Ammon's horn (tissue), 1 donor: ENCODE data around the gene TDRD9.
"Not testable (repeated sequence)": the region's sequence is repeated elsewhere in the genome, so short reads cannot be mapped to it uniquely, and the experiment has no call there.

ENCODE experiments used
- DNase-seq: peaks from one replicate; pipeline ENCODE4 v3.0.0-alpha.2; 2016; ENCODE audit warnings: low spot score

The TDRD9 gene, protein sequence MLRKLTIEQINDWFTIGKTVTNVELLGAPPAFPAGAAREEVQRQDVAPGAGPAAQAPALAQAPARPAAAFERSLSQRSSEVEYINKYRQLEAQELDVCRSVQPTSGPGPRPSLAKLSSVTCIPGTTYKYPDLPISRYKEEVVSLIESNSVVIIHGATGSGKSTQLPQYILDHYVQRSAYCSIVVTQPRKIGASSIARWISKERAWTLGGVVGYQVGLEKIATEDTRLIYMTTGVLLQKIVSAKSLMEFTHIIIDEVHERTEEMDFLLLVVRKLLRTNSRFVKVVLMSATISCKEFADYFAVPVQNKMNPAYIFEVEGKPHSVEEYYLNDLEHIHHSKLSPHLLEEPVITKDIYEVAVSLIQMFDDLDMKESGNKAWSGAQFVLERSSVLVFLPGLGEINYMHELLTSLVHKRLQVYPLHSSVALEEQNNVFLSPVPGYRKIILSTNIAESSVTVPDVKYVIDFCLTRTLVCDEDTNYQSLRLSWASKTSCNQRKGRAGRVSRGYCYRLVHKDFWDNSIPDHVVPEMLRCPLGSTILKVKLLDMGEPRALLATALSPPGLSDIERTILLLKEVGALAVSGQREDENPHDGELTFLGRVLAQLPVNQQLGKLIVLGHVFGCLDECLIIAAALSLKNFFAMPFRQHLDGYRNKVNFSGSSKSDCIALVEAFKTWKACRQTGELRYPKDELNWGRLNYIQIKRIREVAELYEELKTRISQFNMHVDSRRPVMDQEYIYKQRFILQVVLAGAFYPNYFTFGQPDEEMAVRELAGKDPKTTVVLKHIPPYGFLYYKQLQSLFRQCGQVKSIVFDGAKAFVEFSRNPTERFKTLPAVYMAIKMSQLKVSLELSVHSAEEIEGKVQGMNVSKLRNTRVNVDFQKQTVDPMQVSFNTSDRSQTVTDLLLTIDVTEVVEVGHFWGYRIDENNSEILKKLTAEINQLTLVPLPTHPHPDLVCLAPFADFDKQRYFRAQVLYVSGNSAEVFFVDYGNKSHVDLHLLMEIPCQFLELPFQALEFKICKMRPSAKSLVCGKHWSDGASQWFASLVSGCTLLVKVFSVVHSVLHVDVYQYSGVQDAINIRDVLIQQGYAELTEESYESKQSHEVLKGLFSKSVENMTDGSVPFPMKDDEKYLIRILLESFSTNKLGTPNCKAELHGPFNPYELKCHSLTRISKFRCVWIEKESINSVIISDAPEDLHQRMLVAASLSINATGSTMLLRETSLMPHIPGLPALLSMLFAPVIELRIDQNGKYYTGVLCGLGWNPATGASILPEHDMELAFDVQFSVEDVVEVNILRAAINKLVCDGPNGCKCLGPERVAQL (N-terminal part only)

DNA sequence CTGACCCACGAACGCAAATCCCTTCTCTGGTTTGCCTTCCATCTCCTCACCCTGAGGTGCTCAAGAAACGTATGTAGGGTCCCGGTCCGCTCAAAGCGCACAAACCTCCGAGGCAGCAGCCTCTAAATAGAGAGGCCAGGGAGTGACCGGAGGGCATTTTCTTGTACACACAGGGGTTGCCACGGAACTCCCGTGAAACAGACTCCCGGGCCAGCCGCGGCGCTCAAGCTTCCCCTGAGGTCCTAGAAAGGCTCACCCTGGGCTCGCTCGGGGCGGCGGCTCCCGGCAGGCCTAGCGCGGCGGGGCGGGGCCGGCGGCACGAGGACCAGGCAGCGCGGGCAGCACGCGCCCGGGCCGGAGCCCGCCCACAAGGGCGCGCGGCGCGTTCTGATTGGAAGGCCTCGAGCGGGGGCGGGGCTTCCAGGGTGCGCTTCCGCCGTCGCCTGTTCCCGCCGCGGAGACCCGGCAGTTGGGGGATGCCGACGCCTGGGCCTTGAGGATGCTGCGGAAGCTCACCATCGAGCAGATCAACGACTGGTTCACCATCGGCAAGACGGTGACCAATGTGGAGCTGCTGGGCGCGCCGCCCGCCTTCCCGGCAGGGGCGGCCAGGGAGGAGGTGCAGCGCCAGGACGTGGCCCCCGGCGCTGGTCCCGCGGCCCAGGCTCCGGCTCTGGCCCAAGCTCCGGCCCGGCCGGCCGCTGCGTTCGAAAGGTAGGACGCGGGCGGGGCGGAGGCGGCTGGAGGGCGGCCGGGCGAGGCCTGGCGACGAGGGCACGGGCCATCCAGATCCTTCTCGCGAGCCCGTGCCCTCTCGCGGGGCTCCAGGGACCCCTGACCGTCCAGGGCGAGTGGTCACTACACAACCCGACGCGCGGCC lies at the start of gene TDRD9:
TDRD9 (plus strand) TSS at position 446 of the 880 bp plus-strand sequence; CDS start at position 500, 54 bp downstream.
- no peak for DNase-seq

DNA sequence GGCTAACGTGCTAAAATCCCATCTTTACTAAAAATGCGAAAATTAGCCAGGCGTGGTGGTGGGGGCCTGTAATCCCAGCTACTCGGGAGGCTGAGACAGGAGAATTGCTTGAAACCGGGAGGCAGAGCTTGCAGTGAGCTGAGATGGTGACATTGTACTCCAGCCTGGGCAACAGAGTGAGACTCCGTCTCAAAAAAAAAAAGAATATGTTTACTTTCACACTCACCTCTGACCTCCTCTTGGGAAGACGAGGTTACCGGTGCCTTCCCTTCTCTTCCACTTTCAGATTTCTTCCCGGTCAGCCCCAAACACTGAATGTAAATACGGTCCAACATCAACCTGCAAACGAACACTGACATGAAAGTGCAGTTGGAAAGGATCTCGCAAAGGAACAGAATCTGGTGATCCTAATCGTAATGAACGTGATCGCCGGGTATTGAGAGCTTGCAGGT lies 49.1 kb upstream of the TDRD9 start:
- no peak for DNase-seq

DNA sequence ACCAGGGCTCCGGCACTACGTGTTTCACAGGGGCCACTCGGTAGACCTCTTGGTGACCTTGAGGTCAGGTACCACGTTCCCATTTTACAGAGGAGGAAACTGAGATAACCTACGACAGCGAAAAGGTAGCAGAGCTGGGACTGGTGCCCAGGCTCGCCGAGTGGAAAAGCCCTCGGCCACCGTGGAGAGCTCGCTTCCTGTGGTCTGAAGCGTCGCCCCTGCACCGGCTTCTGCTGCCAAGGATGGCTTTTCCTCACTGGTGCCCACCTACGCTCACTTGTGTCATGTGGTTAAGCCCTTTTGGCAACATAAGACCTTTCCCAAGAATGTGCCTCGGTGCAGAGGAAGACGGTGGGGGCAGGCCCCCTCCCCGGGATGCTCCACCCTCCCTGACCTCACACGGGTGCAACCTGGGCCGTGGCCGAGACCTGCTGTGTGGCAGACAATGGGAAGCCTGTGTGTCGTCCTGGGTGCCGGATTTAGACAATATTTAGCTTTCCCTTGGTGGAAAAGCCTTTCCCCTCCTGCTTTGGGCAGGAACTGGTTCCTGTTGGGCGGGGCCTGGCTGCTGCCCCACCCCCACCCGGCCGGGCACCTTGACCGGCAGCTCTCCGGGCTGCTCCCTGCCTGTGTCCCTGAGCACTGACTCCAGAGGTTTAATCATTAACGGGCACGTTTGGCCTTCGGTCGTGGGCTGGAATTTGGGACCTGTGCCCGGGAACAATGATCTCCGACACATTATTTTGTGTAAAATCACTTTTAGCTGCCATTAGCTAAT lies 48.5 kb upstream of the TDRD9 start:
- DNase-seq = no peak

DNA sequence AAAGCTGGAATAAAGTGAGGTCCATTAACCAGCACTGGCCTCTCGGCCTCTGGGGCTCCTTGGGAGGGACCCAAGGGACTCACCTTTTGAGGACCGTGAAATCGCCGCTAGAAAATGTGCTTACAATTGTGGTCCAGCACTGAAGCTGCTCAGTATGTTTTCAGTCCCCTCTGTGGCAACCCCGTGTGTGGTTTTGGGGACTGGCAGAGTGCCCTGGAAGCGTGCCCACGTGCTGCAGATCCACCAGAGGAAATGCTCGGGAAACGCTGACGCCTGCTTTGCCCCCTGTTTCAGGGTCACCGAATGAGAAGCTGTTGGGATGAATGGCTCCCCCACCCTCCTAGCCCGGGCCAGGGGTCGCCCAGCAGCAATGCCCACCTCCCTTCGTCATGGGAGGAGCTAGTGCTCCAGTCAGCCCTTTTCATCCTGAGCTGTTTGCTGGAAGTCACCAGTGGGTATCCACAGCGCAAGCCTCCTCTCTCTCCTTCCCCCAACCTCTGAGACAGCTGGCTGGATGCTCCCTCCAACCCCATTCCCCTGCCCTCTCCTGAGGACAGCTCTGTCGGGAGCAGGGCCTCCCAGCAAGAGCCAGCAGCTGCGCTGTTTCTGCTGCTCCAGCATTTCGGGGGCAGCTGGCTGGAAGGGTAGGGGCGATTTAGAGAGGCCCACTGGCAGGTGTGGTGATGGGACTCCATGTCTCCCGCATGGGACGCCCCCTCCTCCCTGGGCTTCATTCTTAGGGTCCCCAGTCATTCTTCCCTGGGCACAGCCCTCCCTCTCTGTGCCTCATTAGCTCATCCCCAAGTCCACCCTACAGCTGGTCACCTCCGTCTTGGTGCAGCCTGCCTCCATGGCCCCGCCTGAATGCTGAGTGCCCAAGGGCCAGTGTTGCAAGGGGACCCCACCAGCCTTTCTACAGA lies 47.6 kb upstream of the TDRD9 start:
- peak; percentile 67 for DNase-seq

DNA sequence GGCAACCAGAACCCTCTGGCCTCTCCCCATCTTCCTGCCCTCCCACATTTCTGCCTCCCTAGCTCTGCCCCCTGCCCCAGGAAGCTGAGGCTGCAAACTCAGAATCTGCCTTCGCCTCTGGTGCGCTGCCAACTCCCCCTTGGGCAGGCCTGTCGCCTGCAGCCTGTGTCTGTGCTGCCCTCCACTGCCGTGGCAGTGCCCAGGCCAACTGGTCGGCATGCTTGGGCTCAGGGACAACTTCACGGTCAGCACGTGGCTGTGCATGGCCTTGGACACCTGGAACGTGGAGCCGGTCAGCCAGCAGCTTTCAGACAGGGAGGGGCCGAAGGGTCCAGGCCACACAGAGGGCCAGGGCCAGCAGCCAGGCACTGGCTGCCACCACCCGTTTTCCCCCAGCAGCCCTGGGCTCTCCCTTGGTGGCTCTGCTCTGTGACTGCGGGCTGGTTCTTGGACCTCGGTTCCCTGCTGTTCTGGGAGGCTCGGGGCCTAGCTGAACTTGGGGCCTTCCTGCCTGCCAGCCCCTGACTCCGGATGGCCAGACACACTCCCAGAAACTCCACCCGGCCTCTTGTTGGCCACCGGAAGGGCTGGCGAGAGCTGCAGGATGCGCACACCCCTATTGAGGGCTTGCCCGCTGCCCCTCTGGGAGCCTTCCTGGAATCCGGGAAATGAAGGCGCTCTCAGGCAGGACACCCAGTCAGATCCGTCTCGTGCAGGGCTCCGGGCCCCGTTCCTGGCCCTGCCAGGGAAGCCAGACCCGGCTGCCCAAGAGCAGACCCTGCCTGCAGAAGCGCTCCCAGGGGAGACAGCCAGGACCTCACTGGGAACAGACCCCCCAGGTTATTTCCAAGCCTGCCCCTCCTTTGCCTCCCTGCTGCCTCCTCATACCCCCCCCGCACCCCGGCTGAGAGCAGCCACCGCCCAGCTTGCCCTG lies 46.7 kb upstream of the TDRD9 start:
- DNase-seq = no peak

DNA sequence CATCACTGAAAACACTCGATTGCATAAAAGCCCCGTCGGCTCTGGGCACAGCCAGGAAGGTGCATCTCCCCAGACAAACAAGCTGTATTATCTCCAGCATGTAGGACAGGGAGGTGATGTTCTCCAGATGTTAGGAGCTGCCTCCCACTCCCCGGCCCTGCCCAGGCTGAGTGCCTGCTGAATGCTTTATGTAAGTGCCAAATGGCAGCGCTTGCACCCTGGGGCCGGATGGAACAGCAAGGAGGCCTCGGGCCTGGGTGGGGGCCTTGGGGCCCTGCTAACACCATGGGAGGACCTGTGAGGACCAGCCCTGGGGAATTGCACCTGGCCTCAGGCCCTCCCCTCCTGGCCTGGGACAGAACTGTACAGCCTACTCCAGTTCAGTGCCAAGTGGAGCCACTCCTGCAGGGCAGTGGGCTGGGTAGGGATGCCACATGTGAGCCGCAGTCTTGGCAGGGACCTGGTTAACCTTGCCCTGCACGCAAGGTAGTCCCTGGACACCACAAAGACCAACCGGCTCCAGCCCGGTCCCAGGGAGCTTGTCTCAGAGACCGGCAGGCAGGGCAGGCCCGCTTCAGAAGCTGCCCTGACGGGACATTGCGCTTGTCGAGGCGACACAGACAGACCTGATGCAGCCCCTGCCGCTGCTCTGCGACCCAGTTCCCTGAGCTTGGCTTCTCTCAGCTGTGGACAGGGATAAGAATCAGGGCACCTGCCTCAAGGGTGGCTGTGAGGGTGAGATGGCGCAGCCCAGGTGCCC lies 45.6 kb upstream of the TDRD9 start:
- DNase-seq = no peak

DNA sequence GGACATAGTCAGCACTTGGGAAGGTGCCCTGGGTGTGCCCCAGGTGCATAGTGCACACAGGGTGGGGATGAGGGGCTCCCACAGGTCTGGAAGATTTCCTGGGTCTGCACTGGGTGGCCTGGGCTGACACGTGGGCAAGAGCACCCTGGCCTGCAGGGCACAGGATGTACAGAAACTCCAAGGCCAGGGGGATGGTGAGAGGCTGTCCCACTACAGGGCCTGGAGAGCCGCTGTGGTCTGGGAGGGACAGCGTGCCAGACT lies 45.1 kb upstream of the TDRD9 start:
- DNase-seq = no peak

DNA sequence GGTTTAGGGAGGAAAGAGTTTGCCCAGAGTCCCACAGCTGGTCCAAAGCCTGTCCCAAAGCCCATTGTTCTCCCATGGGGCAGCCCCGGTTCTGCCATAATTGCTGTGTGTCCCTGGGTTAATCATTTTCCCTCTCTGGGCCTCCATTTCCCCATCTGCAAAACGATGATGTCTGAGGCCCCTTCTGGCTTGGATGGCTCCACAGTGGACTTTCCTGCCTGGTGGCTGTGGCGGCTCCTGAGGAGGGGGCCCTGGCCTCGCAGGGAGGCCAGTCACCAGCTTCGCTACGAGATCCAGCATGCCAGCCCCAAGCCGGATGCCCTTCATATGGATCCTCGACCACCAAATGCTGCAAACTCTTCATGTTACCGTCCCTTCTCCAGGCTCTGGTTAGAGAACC lies 43.4 kb upstream of the TDRD9 start:
- DNase-seq = no peak

DNA sequence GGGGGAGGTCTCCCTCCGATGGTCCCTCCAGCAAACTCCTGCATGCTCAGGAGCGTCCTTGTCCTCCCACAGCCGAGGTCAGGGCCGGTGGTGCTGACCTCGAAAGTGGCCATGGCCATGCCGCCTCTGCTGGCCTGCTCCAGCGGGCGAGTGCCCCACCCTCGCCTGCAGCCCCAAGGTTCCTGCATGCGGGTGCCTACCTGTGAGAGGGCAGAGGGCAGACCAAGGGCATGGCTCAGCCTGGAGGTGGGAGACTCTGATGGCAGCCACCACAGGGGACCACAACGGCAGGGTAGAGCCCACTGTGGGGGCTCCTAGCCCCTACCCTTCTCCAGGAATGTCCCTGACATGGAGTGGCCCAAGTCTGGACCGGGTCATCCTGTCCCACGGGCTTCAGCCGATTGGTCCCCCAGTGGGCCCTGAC lies 42.7 kb upstream of the TDRD9 start:
- DNase-seq = no peak

DNA sequence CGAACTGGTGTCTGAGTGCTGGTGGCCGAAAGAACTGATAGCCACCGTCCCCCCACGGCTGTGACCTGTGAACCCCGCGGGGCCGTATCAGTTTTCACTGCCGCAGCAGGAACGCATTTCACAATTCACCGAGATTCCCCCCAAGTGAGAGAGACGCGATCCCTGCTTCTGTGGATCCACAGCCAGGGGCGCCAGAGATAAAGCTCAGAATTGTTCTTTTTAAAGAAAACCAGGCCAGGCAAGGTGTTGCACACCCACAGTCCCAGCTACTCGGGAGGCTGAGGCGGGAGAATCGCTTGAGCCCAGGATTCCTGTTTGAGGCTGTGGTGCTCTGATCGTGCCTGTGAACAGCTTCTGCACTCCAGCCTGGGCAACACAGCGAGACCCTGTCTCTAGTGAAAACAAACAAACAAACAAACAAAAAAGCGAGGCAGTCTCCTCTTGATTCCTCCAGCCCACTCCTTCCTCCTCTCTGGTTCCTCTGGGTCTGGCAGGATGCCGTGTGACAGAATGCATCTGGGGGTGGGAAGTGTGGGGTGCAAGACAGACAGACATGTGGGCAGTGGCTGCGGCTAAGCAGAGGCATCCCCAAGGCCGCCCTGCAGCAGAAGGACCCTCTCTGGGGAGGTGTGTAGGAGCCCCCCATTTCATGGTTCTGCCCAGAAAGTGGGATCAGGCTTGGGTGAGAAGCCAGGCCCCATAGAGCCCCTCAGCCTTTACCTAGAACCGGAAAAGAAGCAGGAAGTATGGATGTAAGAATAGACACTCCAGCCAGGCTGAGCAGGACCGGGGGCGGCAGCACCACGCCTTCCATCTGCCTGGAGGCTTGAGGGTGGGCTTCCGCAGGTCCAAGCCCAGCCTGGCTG lies 41.7 kb upstream of the TDRD9 start:
- no peak for DNase-seq

DNA sequence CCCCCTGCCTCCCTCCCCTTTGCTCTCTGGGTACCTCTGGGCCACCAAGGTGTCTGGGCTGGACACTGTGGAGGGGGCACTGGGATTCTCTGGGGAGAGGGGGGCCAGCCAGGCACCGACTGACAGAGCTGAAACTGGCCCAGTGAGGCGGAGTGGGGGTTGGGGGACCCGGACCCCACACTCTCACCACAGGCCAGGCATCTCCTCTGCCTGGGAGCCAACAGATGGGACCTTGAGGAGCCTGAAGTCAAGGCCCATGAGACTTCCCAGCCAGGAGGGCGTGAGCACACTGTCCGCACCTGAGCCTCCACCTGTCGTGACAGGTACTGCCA lies 41.1 kb upstream of the TDRD9 start:
- no peak for DNase-seq

DNA sequence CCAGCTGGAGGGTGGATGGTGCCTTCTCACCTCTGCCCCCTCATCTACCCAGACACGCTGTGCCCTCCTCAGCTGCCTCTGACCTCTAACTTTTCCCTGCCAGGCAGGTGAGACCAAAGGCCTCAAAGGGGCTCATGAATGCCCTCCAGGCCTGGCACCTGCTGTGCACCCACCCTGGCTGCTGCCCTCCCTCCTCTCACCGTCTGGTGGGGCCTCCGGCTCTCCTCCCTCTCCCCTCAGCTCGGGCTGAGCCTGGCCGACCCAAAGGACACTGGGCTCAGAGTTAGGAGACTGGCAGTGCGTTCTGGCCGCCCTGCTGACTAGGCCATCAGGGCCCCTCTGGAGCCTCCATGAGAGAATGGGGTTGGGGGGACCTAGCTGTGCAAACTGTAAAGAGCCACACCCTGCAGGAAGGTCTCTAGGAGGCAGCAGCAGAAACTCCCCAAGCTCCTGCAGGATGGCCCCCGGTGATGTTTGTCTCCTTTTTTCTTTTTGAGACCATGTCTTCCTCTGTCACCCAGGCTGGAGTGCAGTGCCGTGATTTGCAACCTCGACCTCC lies 40.6 kb upstream of the TDRD9 start:
- no peak for DNase-seq

DNA sequence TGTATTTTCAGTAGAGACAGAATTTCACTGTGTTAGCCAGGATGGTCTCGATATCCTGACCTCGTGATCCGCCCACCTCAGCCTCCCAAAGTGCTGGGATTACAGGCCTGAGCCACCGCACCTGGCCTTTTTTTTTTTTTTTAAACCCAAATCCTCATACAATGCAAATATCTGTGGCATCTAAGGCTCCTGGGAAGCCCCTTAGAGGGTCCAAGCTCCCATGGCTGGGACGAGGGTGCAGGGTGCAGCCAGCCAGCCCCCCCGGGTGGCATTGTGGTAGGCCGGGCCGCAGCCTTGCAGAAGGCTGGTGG lies 39.3 kb upstream of the TDRD9 start:
- DNase-seq = not testable (repeated sequence)

DNA sequence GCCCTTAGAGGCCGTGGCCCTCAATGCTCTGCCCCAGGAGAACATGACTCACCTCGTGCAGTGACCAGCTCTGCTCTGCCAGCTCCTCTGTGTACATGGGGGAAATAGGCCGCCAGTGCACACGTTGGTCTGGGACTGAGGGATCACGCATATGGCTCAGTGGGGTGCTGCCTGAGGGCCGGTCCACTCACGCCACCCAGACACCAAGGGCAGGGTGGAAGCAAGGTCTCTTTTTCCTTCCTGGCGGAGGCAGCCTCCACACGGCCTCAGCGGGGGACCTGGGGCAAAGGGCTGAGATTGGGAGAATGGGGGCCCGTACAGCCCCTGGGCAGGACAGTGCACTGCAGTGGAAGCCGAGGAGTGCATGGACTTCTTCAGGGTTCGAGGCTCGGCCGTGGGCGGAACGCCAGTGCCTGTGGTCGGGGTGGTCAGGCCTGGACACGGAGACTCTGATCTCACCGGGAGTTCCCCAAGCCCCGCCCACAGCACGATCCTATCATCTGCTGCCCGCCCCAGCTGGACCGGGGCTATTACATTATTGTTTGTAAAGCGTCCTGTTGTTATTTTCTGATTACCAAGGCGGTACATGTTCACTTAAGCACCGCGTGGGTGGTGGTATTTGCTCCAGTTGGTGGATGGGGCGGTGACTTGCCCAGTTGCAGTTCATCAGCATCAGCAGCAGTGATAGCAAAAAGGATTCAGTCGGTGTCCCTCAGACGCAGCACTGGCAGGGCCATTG lies 38.8 kb upstream of the TDRD9 start:
- DNase-seq = no peak

DNA sequence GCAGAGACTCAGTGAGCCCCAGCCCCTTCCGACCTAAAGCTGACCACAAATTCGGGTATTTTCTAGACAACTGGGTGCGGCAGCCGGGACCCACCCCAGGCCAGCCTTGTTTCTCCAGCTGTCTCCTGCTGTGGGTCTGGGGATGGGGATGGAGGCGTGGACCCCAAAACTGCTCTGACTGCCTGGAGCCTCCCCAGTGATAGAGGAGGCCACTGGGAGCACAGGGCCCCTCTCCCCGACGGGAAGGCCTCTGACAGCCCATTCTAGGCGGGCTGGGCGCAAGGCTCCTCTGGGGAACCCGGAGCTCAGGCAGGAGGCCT lies 38.2 kb upstream of the TDRD9 start:
- DNase-seq = no peak
